ENCODE results near the gene ZNF532.

The ZNF532 gene

GRCh38 chr18:58844871-58845270, 19.8 kb upstream of the ZNF532 start:
- no peak overlapping the region for H2BK15ac ChIP-seq (ENCODE audit: low read length)
- H3K4ac ChIP-seq (ENCODE audit: low read length) = no peak overlapping the region
- peaks cover 26 to 29% of the 10 kb centered on the region in 2 donors for H3K4me1 ChIP-seq (ENCODE audit: control insufficient read depth in 2 of 2, insufficient read depth in 1 of 2, low read depth in 1 of 2, low read length in 2 of 2)
- H2BK12ac ChIP-seq (ENCODE audit: low read length) = no peak overlapping the region
- H3K23ac ChIP-seq (ENCODE audit: low read depth, low read length, poor library complexity) = no peak overlapping the region
- no peak overlapping the region for H2BK5ac ChIP-seq (ENCODE audit: low read length)
- H3K9ac ChIP-seq (ENCODE audit: low read depth, low read length, poor library complexity) = no peak overlapping the region
- H4K91ac ChIP-seq (ENCODE audit: low read depth, low read length, poor library complexity) = no peak overlapping the region
- DNase-seq (ENCODE audit: low spot score) = no peak
- H3K14ac ChIP-seq (ENCODE audit: low read length) = no peak overlapping the region
- H3K9me3 ChIP-seq (replicated peaks in 1 of 2; ENCODE audit: control insufficient read depth in 2 of 2, insufficient read depth in 1 of 2, low read depth in 1 of 2, low read length in 2 of 2) = peaks cover 0 to 6% of the 10 kb centered on the region in 2 donors
- H3K4me2 ChIP-seq (ENCODE audit: insufficient read depth, low read length, poor library complexity, severe bottlenecking) = no peak overlapping the region
- no peak overlapping the region for H2AFZ ChIP-seq (ENCODE audit: low read length)
- no peak overlapping the region for H2BK120ac ChIP-seq (ENCODE audit: low read depth, low read length)
- H3K79me1 ChIP-seq (ENCODE audit: low read depth, low read length) = no peaks in the 10 kb centered on the region
- no peak overlapping the region for H3K4me3 ChIP-seq (ENCODE audit: low read length in 2 of 2)
- no CpG with 5 or more reads among the region's 4 CpGs for WGBS, 2 donors (ENCODE audit: extremely low coverage in 2 of 2, insufficient read length in 2 of 2, insufficient replicate concordance in 1 of 2)
- H3K27me3 ChIP-seq (ENCODE audit: control insufficient read depth in 3 of 3, insufficient read depth in 3 of 3, low read depth in 1 of 3, low read length in 3 of 3) = no peaks in the 10 kb centered on the region
- peak overlapping the region; percentile 48 for H2AK5ac ChIP-seq (ENCODE audit: low read depth, low read length)
- H3K27ac ChIP-seq (replicated peaks; ENCODE audit: low read length) = no peak overlapping the region
- no peaks in the 10 kb centered on the region for H3K36me3 ChIP-seq (replicated peaks in 1 of 2; ENCODE audit: control insufficient read depth in 2 of 2, insufficient read depth in 2 of 2, low read length in 2 of 2)
- peak overlapping the region; percentile 6 for H3K18ac ChIP-seq (ENCODE audit: low read length)
- H4K8ac ChIP-seq (ENCODE audit: low read depth, low read length) = no peak overlapping the region

GRCh38 chr18:58845928-58846724, 18.6 kb upstream of the ZNF532 start:
- no peak overlapping the region for H2BK5ac ChIP-seq (ENCODE audit: low read length)
- no peak overlapping the region for H3K14ac ChIP-seq (ENCODE audit: low read length)
- peaks cover 31 to 32% of the 10 kb centered on the region in 2 donors for H3K4me1 ChIP-seq (ENCODE audit: control insufficient read depth in 2 of 2, insufficient read depth in 1 of 2, low read depth in 1 of 2, low read length in 2 of 2)
- H4K8ac ChIP-seq (ENCODE audit: low read depth, low read length) = no peak overlapping the region
- no peak overlapping the region for H3K18ac ChIP-seq (ENCODE audit: low read length)
- no peak overlapping the region for H3K4me3 ChIP-seq (ENCODE audit: low read length in 2 of 2)
- H3K27me3 ChIP-seq (ENCODE audit: control insufficient read depth in 3 of 3, insufficient read depth in 3 of 3, low read depth in 1 of 3, low read length in 3 of 3) = no peaks in the 10 kb centered on the region
- no peak for DNase-seq (ENCODE audit: low spot score)
- no peaks in the 10 kb centered on the region for H3K36me3 ChIP-seq (replicated peaks in 1 of 2; ENCODE audit: control insufficient read depth in 2 of 2, insufficient read depth in 2 of 2, low read length in 2 of 2)
- no peak overlapping the region for H2BK120ac ChIP-seq (ENCODE audit: low read depth, low read length)
- H3K9ac ChIP-seq (ENCODE audit: low read depth, low read length, poor library complexity) = no peak overlapping the region
- H3K9me3 ChIP-seq (replicated peaks in 1 of 2; ENCODE audit: control insufficient read depth in 2 of 2, insufficient read depth in 1 of 2, low read depth in 1 of 2, low read length in 2 of 2) = peaks cover 0 to 6% of the 10 kb centered on the region in 2 donors
- H3K79me1 ChIP-seq (ENCODE audit: low read depth, low read length) = no peaks in the 10 kb centered on the region
- no peak overlapping the region for H3K4me2 ChIP-seq (ENCODE audit: insufficient read depth, low read length, poor library complexity, severe bottlenecking)
- H2AK5ac ChIP-seq (ENCODE audit: low read depth, low read length) = no peak overlapping the region
- no peak overlapping the region for H3K23ac ChIP-seq (ENCODE audit: low read depth, low read length, poor library complexity)
- no peak overlapping the region for H3K4ac ChIP-seq (ENCODE audit: low read length)
- H2BK12ac ChIP-seq (ENCODE audit: low read length) = no peak overlapping the region
- H2BK15ac ChIP-seq (ENCODE audit: low read length) = no peak overlapping the region
- H2AFZ ChIP-seq (ENCODE audit: low read length) = no peak overlapping the region
- no peak overlapping the region for H3K27ac ChIP-seq (replicated peaks; ENCODE audit: low read length)
- no CpG with 5 or more reads among the region's 17 CpGs for WGBS, 2 donors (ENCODE audit: extremely low coverage in 2 of 2, insufficient read length in 2 of 2, insufficient replicate concordance in 1 of 2)
- H4K91ac ChIP-seq (ENCODE audit: low read depth, low read length, poor library complexity) = no peak overlapping the region

GRCh38 chr18:58847383-58848071, 17.1 kb upstream of the ZNF532 start:
- WGBS, 2 donors (ENCODE audit: extremely low coverage in 2 of 2, insufficient read length in 2 of 2, insufficient replicate concordance in 1 of 2) = no CpG with 5 or more reads among the region's 29 CpGs
- peak overlapping the region; percentile 53 to 74 for H3K4me3 ChIP-seq (ENCODE audit: low read length in 2 of 2)
- peak overlapping the region; percentile 72 for H2BK5ac ChIP-seq (ENCODE audit: low read length)

GRCh38 chr18:58848685-58849084, 16.0 kb upstream of the ZNF532 start:
- Histone ChIP-seq H3K36me3 (replicated peaks in 1 of 2; ENCODE audit: control insufficient read depth in 2 of 2, insufficient read depth in 2 of 2, low read length in 2 of 2) (no peaks in the 10 kb centered on the region), H3K4me1 (ENCODE audit: control insufficient read depth in 2 of 2, insufficient read depth in 1 of 2, low read depth in 1 of 2, low read length in 2 of 2) (peaks cover 29 to 30% of the 10 kb centered on the region in 2 donors), H3K27ac (replicated peaks; ENCODE audit: low read length) (no peak overlapping the region), H2BK12ac (ENCODE audit: low read length) (no peak overlapping the region), H2BK120ac (ENCODE audit: low read depth, low read length) (no peak overlapping the region), H3K4me3 (ENCODE audit: low read length in 2 of 2) (no peak overlapping the region), H3K18ac (ENCODE audit: low read length) (no peak overlapping the region), H3K9ac (ENCODE audit: low read depth, low read length, poor library complexity) (no peak overlapping the region), H3K4me2 (ENCODE audit: insufficient read depth, low read length, poor library complexity, severe bottlenecking) (no peak overlapping the region), H3K23ac (ENCODE audit: low read depth, low read length, poor library complexity) (no peak overlapping the region), H3K4ac (ENCODE audit: low read length) (no peak overlapping the region), H3K27me3 (ENCODE audit: control insufficient read depth in 3 of 3, insufficient read depth in 3 of 3, low read depth in 1 of 3, low read length in 3 of 3) (no peaks in the 10 kb centered on the region), H2BK15ac (ENCODE audit: low read length) (no peak overlapping the region), H3K9me3 (replicated peaks in 1 of 2; ENCODE audit: control insufficient read depth in 2 of 2, insufficient read depth in 1 of 2, low read depth in 1 of 2, low read length in 2 of 2) (peaks cover 0 to 6% of the 10 kb centered on the region in 2 donors), H3K14ac (ENCODE audit: low read length) (no peak overlapping the region), H2AFZ (ENCODE audit: low read length) (no peak overlapping the region), H4K8ac (ENCODE audit: low read depth, low read length) (no peak overlapping the region), H3K79me1 (ENCODE audit: low read depth, low read length) (no peaks in the 10 kb centered on the region), H2BK5ac (ENCODE audit: low read length) (no peak overlapping the region), H2AK5ac (ENCODE audit: low read depth, low read length) (peak overlapping the region; percentile 10), H4K91ac (ENCODE audit: low read depth, low read length, poor library complexity) (no peak overlapping the region)
- no CpG with 5 or more reads among the region's 3 CpGs for WGBS, 2 donors (ENCODE audit: extremely low coverage in 2 of 2, insufficient read length in 2 of 2, insufficient replicate concordance in 1 of 2)
- no peak for DNase-seq (ENCODE audit: low spot score)

More at GRCh38 chr18:58847383-58848071, 17.1 kb upstream of the ZNF532 start:
- H2BK120ac ChIP-seq (ENCODE audit: low read depth, low read length) = no peak overlapping the region
- H3K4me1 ChIP-seq (ENCODE audit: control insufficient read depth in 2 of 2, insufficient read depth in 1 of 2, low read depth in 1 of 2, low read length in 2 of 2) = peaks cover 34 to 39% of the 10 kb centered on the region in 2 donors
- H3K23ac ChIP-seq (ENCODE audit: low read depth, low read length, poor library complexity) = no peak overlapping the region
- H3K18ac ChIP-seq (ENCODE audit: low read length) = peak overlapping the region; percentile 22
- no peaks in the 10 kb centered on the region for H3K36me3 ChIP-seq (replicated peaks in 1 of 2; ENCODE audit: control insufficient read depth in 2 of 2, insufficient read depth in 2 of 2, low read length in 2 of 2)
- peaks cover 0 to 6% of the 10 kb centered on the region in 2 donors for H3K9me3 ChIP-seq (replicated peaks in 1 of 2; ENCODE audit: control insufficient read depth in 2 of 2, insufficient read depth in 1 of 2, low read depth in 1 of 2, low read length in 2 of 2)
- H2AK5ac ChIP-seq (ENCODE audit: low read depth, low read length) = peak overlapping the region; percentile 80
- H3K4me2 ChIP-seq (ENCODE audit: insufficient read depth, low read length, poor library complexity, severe bottlenecking) = peak overlapping the region; percentile 72
- no peak overlapping the region for H4K91ac ChIP-seq (ENCODE audit: low read depth, low read length, poor library complexity)
- no peaks in the 10 kb centered on the region for H3K79me1 ChIP-seq (ENCODE audit: low read depth, low read length)
- peak overlapping the region; percentile 92 for H2AFZ ChIP-seq (ENCODE audit: low read length)
- H2BK15ac ChIP-seq (ENCODE audit: low read length) = no peak overlapping the region
- H3K27me3 ChIP-seq (ENCODE audit: control insufficient read depth in 3 of 3, insufficient read depth in 3 of 3, low read depth in 1 of 3, low read length in 3 of 3) = no peaks in the 10 kb centered on the region
- DNase-seq (ENCODE audit: low spot score) = peak; percentile 71
- peak overlapping the region; percentile 11 for H3K27ac ChIP-seq (replicated peaks; ENCODE audit: low read length)
- no peak overlapping the region for H3K9ac ChIP-seq (ENCODE audit: low read depth, low read length, poor library complexity)
- H3K4ac ChIP-seq (ENCODE audit: low read length) = no peak overlapping the region
- no peak overlapping the region for H2BK12ac ChIP-seq (ENCODE audit: low read length)
- H3K14ac ChIP-seq (ENCODE audit: low read length) = no peak overlapping the region
- H4K8ac ChIP-seq (ENCODE audit: low read depth, low read length) = no peak overlapping the region
